Measurements from ENCODE around the gene CIBAR2. TPM values are rescaled to one million over a fixed set of nuclear protein-coding genes. Genes with fewer than 3 reads are reported as not detected.

Gene CIBAR2
- total RNA-seq, 1 experiment from 2014 or later: 0.72 TPM

- no peaks in the 10 kb centered on the region for H3K9me3 ChIP-seq
Observed at GRCh38 chr16:85146922-85147651, 34.8 kb upstream of the CIBAR2 start.

DNA sequence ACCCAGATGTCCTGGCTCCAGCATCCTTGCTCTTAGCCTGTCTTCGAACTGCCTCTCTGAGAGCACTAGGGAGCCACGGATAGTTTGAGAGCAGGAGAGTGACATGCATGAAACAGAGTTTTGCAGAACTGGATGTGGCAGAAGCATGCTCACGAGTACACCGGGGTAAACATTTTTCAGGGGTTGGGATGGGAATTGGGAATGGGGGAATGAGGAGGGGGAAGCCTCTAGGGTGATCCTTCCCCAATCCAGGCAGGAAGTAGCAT lies 34.2 kb upstream of the CIBAR2 start:
- Histone ChIP-seq H3K9me3 (no peaks in the 10 kb centered on the region), H3K36me3 (no peaks in the 10 kb centered on the region), H3K4me3 (no peak overlapping the region), H3K27me3 (no peaks in the 10 kb centered on the region)
- no peak for DNase-seq

More at GRCh38 chr16:85146922-85147651, 34.8 kb upstream of the CIBAR2 start:
- Histone ChIP-seq H3K4me3 (no peak overlapping the region), H3K36me3 (no peaks in the 10 kb centered on the region), H3K27me3 (no peaks in the 10 kb centered on the region)
- no peak for DNase-seq

DNA sequence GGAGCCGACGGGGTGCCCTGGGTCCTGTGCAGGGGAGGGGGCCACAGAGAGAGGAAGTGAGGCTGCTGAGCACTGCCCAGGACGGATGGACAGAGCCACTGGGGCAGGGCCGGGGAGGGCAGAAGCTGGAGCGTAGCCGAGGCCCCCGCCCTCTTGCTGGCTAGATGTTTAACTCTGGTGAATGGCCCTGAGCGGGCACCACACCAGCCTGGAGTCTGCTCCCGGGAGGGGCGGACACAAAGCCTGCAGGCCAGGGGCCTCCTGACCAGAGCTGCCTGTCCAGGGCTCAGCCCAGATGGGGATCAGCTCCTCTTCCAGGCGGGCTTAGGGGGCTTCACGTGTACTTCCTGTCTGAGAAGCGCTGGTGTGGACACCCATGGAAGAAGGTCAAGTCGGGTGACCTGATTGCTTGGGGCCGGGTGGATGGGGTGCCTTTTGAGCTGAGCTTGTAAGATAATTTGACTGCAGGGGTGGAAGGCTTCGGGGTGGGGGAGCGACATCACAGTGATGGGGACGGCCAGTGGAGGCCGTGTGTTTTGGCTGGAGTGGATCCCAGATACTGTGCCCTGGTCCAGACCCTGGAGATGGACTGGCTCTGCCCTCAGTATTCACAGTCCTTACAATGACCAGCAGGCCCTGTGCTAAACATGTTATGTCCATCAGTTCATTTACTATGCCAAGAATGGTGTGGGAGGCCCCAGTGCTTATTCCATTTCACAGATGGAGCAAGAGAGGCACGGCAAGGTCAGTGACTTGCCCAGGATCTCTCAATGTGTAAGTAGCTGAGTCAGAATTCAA lies 33.7 kb upstream of the CIBAR2 start:
- H3K4me3 ChIP-seq: no peak overlapping the region
- no peak for DNase-seq
- H3K9me3 ChIP-seq: no peaks in the 10 kb centered on the region
- no peaks in the 10 kb centered on the region for H3K27me3 ChIP-seq
- no peaks in the 10 kb centered on the region for H3K36me3 ChIP-seq

- no peak for DNase-seq
- Histone ChIP-seq H3K9me3 (no peaks in the 10 kb centered on the region), H3K27me3 (no peaks in the 10 kb centered on the region), H3K4me3 (no peak overlapping the region), H3K36me3 (no peaks in the 10 kb centered on the region)
Observed at GRCh38 chr16:85145188-85145587, 32.9 kb upstream of the CIBAR2 start.

- Histone ChIP-seq H3K4me3 (no peak overlapping the region), H3K9me3 (no peaks in the 10 kb centered on the region), H3K36me3 (no peaks in the 10 kb centered on the region), H3K27me3 (no peaks in the 10 kb centered on the region)
- no peak for DNase-seq
Observed at GRCh38 chr16:85144026-85144915, 32.0 kb upstream of the CIBAR2 start.

DNA sequence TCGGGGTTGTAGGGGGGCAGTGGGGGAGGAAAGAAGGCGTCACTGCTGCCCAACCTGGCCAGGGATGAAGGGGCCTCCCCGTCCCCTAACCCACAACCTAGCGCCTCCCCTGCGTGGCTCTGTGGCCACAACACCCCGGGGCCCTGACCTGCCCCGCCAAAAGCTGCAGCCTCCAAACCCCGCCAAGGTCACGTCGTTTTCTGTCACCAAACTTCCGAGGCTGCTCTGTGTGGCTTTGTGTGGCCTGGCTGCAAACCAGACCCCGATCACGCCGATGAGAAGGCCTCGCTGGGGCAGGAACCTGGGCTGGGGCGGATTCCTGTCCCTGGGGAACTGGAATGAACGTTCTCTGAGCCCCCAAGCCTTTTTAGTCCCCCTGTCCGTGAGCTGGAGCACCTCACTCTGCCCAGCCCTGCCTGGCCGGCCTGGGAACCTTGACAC lies 30.5 kb upstream of the CIBAR2 start:
- H3K27me3 ChIP-seq: no peaks in the 10 kb centered on the region
- no peak overlapping the region for H3K4me3 ChIP-seq
- DNase-seq: no peak
- H3K9me3 ChIP-seq: no peaks in the 10 kb centered on the region
- H3K36me3 ChIP-seq: no peaks in the 10 kb centered on the region

DNA sequence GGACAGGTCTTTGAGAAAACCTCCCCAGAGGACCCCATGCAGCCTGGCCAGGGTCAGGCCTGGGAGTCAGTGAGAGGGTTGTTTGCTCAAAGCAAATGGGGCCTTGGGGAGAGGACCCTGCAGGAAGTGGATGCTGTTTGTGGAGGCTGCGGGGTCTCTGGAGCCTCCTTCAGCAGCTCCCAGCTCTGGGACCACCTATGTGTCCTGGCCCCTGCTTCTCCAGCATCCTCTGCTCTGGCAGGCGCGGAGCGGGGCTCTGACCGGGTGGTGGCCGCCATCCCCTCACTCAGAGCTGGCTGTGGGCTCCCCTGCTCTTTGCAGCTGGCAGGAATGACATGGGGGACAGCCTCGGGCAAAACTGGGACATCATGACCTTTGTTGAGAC lies 29.8 kb upstream of the CIBAR2 start:
- H3K9me3 ChIP-seq: no peaks in the 10 kb centered on the region
- no peaks in the 10 kb centered on the region for H3K27me3 ChIP-seq
- H3K36me3 ChIP-seq: no peaks in the 10 kb centered on the region
- H3K4me3 ChIP-seq: no peak overlapping the region
- DNase-seq: no peak

DNA sequence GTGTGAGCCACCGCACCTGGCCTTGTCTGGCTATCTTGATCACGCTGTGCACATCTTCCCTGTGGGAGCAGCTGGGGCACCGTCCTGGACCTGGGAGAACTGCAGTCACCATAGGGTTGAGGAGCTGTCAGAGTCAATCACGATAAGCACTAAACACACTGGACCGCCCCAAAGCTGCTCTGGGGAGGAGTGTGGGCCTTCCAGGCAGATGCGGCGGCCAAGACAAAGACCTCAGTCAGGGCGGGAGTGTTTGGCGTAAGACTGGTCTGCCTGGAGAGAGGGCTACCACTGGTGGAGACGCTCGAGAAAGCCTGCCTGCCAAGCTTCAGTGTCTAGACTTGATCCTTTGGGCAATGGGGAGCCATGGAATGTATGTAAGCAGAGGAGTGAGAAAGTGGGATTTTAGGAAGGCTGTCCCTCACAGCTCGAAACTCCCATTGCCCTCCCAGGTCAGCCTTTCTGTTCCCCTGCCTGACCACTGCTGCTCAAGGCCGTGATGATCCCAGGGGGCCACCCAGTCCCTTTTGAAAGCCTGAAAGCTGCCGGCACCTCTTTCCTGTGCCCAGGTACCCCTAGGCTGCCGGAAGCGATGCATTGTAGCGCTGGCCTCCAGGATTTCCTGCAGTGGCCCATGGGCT lies 29.3 kb upstream of the CIBAR2 start:
- H3K36me3 ChIP-seq: no peaks in the 10 kb centered on the region
- no peaks in the 10 kb centered on the region for H3K27me3 ChIP-seq
- no peak overlapping the region for H3K4me3 ChIP-seq
- DNase-seq: no peak
- H3K9me3 ChIP-seq: no peaks in the 10 kb centered on the region

DNA sequence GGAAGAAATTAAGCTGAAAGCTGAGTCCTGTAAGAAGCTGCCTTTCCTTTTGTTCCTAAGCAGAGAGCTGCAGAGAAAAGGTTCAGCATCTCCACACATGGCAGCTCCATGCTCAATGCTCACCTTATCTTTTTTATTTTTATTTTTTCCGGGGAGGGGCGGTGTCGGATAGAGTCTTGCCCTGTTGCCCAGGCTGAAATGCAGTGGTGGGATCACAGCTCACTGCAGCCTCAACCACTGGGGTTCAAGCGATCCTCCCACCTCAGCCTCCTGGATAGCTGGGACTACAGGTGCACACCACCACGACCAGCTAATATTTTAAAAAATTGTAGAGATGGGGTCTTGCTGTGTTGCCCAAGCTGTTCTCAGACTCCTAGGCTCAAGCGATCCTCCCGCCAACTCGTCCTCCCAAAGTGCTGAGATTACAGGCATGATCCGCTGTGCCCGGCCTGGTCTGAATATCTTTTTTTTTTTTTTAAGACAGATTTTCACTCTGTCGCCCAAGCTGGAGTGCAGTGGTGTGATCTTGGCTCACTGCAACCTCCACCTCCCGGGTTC lies 28.3 kb upstream of the CIBAR2 start:
- DNase-seq: no peak
- Histone ChIP-seq H3K27me3 (no peaks in the 10 kb centered on the region), H3K36me3 (no peaks in the 10 kb centered on the region), H3K9me3 (no peaks in the 10 kb centered on the region), H3K4me3 (no peak overlapping the region)

- Histone ChIP-seq H3K27me3 (no peaks in the 10 kb centered on the region), H3K4me3 (no peak overlapping the region), H3K9me3 (no peaks in the 10 kb centered on the region), H3K36me3 (no peaks in the 10 kb centered on the region)
- DNase-seq: no peak
Observed at GRCh38 chr16:85139881-85140339, 27.6 kb upstream of the CIBAR2 start.

DNA sequence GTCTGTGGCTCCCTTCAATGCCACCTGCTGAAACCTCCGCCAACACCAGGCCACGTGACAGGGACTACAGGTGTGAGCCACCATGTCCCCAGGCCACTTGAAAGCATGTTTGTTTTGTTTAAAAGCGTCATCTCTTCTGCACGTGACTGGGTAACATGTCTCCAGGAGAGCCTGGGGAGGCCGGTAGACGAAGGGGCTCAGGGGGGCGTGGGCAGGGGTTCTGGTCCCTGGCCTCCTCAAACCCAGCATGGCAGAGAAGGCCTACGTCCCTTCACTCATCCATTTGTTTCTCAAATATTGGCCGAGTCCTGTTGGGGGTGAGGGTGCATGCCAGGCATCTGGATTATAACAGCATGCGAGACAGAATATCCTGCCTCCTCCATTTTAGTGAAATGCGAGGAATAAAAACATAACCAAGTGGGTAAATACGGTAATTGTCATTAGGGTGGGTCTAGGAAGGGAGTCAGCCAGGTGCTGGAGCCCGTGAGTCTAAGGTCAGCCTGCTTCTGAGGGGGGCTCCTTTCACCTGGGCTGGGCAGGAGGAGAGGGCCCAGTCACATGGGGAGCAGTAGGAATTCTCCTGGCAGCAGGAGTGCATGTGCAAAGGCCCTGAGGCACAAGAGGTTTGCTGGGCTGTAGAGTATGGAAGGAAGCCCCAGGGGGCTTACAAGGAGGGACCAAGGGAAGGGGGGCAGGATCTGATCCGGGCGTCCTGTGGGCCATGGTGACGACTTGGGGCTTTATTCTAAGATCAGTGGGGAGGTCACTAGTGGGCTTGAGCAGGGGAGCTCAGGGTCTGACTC lies 26.8 kb upstream of the CIBAR2 start:
- no peak for DNase-seq
- Histone ChIP-seq H3K9me3 (no peaks in the 10 kb centered on the region), H3K4me3 (no peak overlapping the region), H3K27me3 (no peaks in the 10 kb centered on the region), H3K36me3 (no peaks in the 10 kb centered on the region)

DNA sequence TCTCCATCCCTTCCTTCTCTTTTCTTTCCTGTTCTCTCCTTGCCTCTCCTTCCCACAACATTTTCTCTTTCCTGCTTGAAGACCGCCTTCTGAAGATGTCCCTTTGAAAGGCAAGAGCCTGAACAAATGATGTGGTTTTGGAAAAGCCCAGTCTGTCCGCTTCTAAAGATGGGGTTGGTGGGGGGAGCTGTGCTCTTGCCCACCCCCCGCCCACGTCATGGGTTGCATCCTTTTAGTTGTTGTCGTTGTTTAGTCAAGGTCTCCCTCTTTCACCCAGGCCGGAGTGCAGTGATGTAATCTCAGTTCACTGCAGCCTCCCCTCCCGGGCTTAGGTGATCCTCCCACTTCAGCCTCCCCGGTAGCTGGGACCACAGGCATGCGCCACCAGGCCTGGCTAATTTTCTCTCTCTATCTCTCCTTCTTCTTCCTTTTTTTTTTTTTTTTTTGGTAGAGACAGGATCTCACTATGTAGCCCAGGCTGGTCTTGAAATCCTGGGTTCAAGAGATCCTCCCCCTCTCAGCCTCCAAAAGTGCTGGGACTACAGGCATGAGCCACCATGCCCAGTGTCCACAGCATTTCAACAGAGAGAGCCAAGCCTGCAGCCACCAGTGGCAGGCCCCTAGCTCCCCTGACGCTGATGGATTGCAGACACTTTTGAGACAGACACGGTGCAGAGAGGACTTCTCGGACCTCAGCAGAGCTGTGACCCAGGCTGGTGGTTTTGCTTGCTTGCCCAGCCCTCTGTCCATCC lies 26.0 kb upstream of the CIBAR2 start:
- no peaks in the 10 kb centered on the region for H3K36me3 ChIP-seq
- DNase-seq: no peak
- H3K9me3 ChIP-seq: no peaks in the 10 kb centered on the region
- no peak overlapping the region; the same call in 1 of the 2 replicates for H3K4me3 ChIP-seq
- H3K27me3 ChIP-seq: no peaks in the 10 kb centered on the region

DNA sequence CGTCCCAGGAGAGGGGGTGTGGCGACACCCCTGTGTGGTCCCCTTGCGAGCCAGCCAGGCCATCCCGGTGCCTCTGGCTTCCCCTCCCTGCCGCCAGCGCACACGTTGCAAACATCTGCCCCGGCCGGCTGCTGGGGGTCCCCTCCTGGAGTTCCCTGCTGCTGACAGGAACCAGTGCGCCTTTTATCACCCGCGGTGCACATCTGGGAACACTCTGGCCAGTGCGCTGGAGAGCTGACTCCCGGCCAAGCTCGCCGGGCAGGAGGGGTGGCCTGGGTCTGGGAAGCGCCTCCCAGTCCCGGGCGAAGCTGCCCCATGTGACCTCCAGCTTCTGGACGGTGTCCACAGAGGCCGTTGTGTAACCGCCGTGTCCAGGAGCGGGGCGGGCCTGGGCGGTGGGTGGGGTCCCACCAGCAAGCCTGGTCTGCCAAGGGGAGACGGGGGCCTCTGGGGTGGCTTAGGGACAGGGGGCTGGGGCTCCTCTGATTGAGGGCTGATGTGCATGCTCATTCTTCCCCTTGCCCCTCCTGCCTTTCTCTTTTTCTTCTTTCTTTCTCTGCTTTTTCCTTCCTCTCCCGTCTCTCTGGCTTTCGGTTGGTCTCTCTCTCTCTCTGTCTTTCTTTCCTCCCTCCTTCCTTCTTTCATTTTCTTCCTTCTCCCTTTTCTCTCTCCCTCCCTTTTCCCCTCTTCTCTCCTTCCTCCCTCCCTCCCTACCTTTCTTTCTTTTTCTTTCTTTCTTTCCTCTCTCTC lies 25.2 kb upstream of the CIBAR2 start:
- Histone ChIP-seq H3K27me3 (no peaks in the 10 kb centered on the region), H3K36me3 (no peaks in the 10 kb centered on the region), H3K9me3 (no peaks in the 10 kb centered on the region), H3K4me3 (peak overlapping the region; percentile 27)
- DNase-seq: peak; percentile 89

DNA sequence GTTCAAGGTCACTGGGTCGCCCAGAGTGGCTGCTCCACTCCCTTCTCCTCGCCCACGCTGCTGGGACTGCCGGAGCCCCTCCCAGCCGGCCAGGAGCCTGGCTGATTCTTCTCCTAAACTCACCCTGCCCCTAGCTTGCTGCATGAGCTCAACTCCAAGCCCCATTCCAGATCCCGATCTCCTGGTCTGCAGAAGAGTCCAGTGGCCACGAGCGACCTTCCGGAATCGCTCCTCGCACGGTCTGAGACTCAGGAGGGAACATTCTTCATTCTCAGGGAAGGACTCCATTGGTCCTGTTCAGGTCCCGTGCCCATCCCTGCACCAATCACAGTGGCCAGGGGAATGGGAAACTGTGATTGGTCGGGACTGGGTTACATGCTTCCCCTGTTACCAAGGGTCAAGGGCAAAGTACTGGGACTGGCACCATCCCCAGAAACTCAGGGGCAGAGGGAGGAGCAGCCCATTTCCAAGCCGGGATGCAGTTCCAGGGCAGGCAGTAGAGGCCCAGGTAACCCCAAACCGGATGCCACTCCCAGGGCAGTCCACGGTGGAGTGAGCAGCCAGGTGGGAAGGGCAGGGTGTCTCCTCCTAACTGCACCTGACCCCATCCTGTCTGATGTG lies 24.5 kb upstream of the CIBAR2 start:
- no peak overlapping the region for H3K4me3 ChIP-seq
- H3K27me3 ChIP-seq: no peaks in the 10 kb centered on the region
- DNase-seq: peak; percentile 62
- no peaks in the 10 kb centered on the region for H3K36me3 ChIP-seq
- H3K9me3 ChIP-seq: no peaks in the 10 kb centered on the region

All from MG63 (cell line).